ENCODE results near the gene CERKL.

DNA sequence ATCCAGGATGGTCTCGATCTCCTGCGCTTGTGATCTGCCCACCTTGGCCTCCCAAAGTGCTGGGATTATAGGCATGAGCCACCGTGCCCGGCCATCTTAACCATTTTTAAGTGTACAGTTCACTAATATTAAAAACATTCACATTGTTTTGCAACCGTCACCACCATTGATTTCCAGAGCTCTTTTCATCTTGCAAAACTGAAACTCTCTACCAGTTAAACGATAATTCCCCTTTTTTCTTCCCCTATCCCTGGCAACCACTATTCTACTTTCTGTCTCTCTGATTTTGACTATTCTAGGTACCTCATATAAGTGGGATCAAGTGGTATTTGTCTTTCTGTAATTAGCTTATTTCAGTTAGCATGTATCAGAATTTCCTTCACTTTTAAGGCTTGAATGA is 40.2 kb upstream of the CERKL start:
- no peak for TF ChIP-seq POLR2AphosphoS5 (IDR thresholded peaks at IDR 0.05; ENCODE audit: low read depth, low read length)
- no peak for TF ChIP-seq POLR2A (IDR thresholded peaks at IDR 0.05; ENCODE audit: low read depth, low read length)
- no peak for TF ChIP-seq PAX5 (IDR thresholded peaks at IDR 0.05; ENCODE audit: insufficient read depth, low read length, severe bottlenecking)
- TF ChIP-seq TAF1 (IDR thresholded peaks at IDR 0.05; ENCODE audit: low read depth, low read length): no peak
- no peak for TF ChIP-seq POU2F2 (IDR thresholded peaks at IDR 0.05; ENCODE audit: low read depth, low read length)

Data from GM12891 (cell line).